Measurements from ENCODE around the gene KIAA1210. TPM values are rescaled to one million over a fixed set of nuclear protein-coding genes. Genes with fewer than 3 reads are reported as not detected.

KIAA1210 gene
- total RNA-seq (not detected), total RNA-seq (0 to 0.07 (median 0) reads per million in 29 experiments)
- not detected for total RNA-seq (2013)

DNA sequence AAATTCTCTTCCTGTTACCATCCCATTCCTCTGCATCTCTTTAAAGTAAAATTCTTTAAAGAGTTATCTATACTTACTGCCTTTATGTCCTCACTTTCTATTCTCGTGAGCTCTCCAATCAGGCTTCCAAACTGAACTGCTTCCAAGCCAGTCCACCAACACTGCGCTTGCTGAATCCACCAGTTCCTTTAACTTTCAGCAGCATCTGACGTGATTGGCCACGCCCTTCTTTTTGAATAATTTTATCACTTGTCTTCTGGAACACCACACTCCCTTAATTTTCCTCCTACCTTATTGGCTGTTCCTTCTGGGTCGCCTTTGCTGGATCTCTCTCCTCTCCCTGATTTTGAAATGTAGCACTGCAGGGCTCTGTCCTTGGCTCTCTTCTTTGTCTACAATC is at the start of gene KIAA1210:
Gene KIAA1210, minus strand, starts transcription at position 163 of the 400 bp plus-strand sequence. CDS start 4,170 bp downstream, outside the sequence.
- H3K4me3 Mint-ChIP-seq, result no peak within 1 kb of the TSS
- no peak for DNase-seq
- no peaks in the 10 kb centered on the region for H3K36me3 Mint-ChIP-seq
- H3K27me3 Mint-ChIP-seq, result peaks cover 5 to 17% of the 10 kb centered on the region in 2 donors
- no peaks in the 10 kb centered on the region for H3K9me3 ChIP-seq
- WGBS (ENCODE audit: insufficient coverage), result 80% methylated on average over 1 of the region's 5 CpGs
- no peak within 1 kb of the TSS for H3K4me3 ChIP-seq (ENCODE audit: control insufficient read depth in 1 of 2, extremely low read depth in 1 of 2, low read length in 1 of 2)
- H3K4me1 Mint-ChIP-seq, result no peaks in the 10 kb centered on the region
- POLR2A ChIA-PET, result no interaction called here
- CTCF ChIA-PET, result no interaction called here
- no peak for ATAC-seq (replicated peaks in 1 of 4)
- no peaks in the 10 kb centered on the region for H3K9me3 Mint-ChIP-seq
- no peak within 1 kb of the TSS for H3K27ac ChIP-seq (ENCODE audit: low read length)
- H3K27ac Mint-ChIP-seq, result no peak within 1 kb of the TSS
- H3K4me1 ChIP-seq (ENCODE audit: control insufficient read depth in 1 of 2, extremely low read depth in 1 of 2, insufficient read depth in 2 of 2, low read length in 2 of 2), result no peaks in the 10 kb centered on the region
- H3K27me3 ChIP-seq (replicated peaks in 1 of 2; ENCODE audit: control insufficient read depth in 2 of 2, extremely low read depth in 1 of 2, insufficient read depth in 2 of 2, low read length in 1 of 2), result no peaks in the 10 kb centered on the region
- H3K36me3 ChIP-seq (ENCODE audit: control insufficient read depth in 2 of 2, extremely low read depth in 1 of 2, insufficient read depth in 1 of 2, low read length in 1 of 2), result no peaks in the 10 kb centered on the region

DNA sequence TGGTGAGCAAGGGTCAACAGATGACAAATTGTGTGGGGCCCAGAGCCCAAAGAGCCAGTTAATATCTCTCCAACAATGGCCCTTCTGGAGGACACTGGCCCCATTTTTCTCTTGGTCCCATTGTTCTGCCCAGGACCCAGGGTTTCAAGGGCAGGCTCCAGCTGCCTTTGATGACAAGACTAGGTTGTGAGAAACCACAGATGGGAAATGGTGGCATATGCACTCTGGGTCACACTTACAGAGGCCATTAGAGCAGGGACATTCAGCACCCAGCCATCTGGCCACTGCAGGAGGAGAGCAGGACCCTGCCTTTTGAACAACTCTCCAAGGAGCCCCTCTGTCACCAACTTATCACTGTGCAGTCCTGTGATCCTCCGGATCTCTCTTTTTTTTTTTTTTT is 49.7 kb upstream of the KIAA1210 start:
- H3K4me3 ChIP-seq (ENCODE audit: control insufficient read depth in 1 of 2, extremely low read depth in 1 of 2, low read length in 1 of 2), result no peak overlapping the region
- no peaks in the 10 kb centered on the region for H3K27me3 ChIP-seq (replicated peaks in 1 of 2; ENCODE audit: control insufficient read depth in 2 of 2, extremely low read depth in 1 of 2, insufficient read depth in 2 of 2, low read length in 1 of 2)
- H3K9me3 ChIP-seq, result no peaks in the 10 kb centered on the region
- Mint-ChIP-seq H3K9me3 (no peaks in the 10 kb centered on the region), H3K36me3 (no peaks in the 10 kb centered on the region), H3K27ac (no peak overlapping the region), H3K27me3 (peaks cover 0 to 11% of the 10 kb centered on the region in 2 donors), H3K4me3 (no peak overlapping the region), H3K4me1 (no peaks in the 10 kb centered on the region)
- no CpG with 5 or more reads among the region's 1 CpG for WGBS (ENCODE audit: insufficient coverage)
- ChIA-PET POLR2A (no interaction called here), CTCF (no interaction called here)
- no peak overlapping the region for H3K27ac ChIP-seq (ENCODE audit: low read length)
- no peaks in the 10 kb centered on the region for H3K4me1 ChIP-seq (ENCODE audit: control insufficient read depth in 1 of 2, extremely low read depth in 1 of 2, insufficient read depth in 2 of 2, low read length in 2 of 2)
- ATAC-seq (replicated peaks in 1 of 4), result no peak
- no peak for DNase-seq
- no peaks in the 10 kb centered on the region for H3K36me3 ChIP-seq (ENCODE audit: control insufficient read depth in 2 of 2, extremely low read depth in 1 of 2, insufficient read depth in 1 of 2, low read length in 1 of 2)

DNA sequence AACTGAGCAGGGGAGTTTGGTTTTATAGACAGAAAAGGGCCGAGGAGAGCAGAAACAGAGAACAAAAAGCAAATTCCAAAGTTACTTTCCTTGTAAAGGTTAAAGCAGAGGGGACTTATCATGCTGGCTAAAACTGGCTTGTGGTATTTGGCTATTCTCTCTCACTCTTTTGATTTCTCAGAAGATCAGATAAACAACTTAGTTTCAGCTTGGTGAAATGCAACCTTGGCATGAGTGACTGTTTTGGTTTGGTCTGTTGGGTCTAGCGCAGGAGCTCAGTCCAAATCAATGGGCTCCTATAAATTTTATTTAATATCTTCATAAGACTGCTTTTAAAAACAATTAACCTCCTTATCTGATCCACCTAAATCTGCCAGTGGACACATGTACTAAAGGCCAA is 47.3 kb upstream of the KIAA1210 start:
- H3K27me3 Mint-ChIP-seq, result peaks cover 0 to 7% of the 10 kb centered on the region in 2 donors
- H3K4me3 ChIP-seq (ENCODE audit: control insufficient read depth in 1 of 2, extremely low read depth in 1 of 2, low read length in 1 of 2), result no peak overlapping the region
- no peaks in the 10 kb centered on the region for H3K4me1 Mint-ChIP-seq
- H3K9me3 ChIP-seq, result no peaks in the 10 kb centered on the region
- H3K27me3 ChIP-seq (replicated peaks in 1 of 2; ENCODE audit: control insufficient read depth in 2 of 2, extremely low read depth in 1 of 2, insufficient read depth in 2 of 2, low read length in 1 of 2), result no peaks in the 10 kb centered on the region
- H3K27ac ChIP-seq (ENCODE audit: low read length), result no peak overlapping the region
- ATAC-seq (replicated peaks in 1 of 4) (no peak), DNase-seq (no peak)
- H3K4me3 Mint-ChIP-seq, result no peak overlapping the region
- no CpG with 5 or more reads among the region's 2 CpGs for WGBS (ENCODE audit: insufficient coverage)
- H3K4me1 ChIP-seq (ENCODE audit: control insufficient read depth in 1 of 2, extremely low read depth in 1 of 2, insufficient read depth in 2 of 2, low read length in 2 of 2), result no peaks in the 10 kb centered on the region
- H3K27ac Mint-ChIP-seq, result no peak overlapping the region
- H3K36me3 ChIP-seq (ENCODE audit: control insufficient read depth in 2 of 2, extremely low read depth in 1 of 2, insufficient read depth in 1 of 2, low read length in 1 of 2), result no peaks in the 10 kb centered on the region
- ChIA-PET CTCF (no interaction called here), POLR2A (no interaction called here)
- H3K9me3 Mint-ChIP-seq, result no peaks in the 10 kb centered on the region
- no peaks in the 10 kb centered on the region for H3K36me3 Mint-ChIP-seq

DNA sequence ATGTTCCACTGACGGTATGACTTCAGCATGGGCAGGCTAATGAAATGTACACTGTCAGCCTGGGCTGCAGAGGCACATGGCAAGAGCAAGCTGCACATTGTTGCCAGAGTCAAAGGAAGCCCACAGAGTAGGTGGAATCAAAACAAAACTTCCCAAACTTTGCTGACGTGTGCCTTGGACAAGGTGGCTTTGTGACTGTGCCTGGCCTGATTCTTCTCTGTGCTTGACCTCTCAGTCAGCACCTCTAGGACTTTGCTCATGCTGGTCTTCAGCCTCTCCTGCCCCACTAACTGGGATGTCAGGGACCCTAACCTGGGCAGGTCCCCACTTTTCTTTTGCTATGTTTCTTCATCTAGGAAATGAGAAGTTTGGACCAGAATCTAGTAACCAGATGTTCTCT is 40.5 kb upstream of the KIAA1210 start:
- no peaks in the 10 kb centered on the region for H3K4me1 ChIP-seq (ENCODE audit: control insufficient read depth in 1 of 2, extremely low read depth in 1 of 2, insufficient read depth in 2 of 2, low read length in 2 of 2)
- H3K27me3 ChIP-seq (replicated peaks in 1 of 2; ENCODE audit: control insufficient read depth in 2 of 2, extremely low read depth in 1 of 2, insufficient read depth in 2 of 2, low read length in 1 of 2), result no peaks in the 10 kb centered on the region
- no peak for DNase-seq
- no peak overlapping the region for H3K27ac ChIP-seq (ENCODE audit: low read length)
- no peaks in the 10 kb centered on the region for H3K36me3 ChIP-seq (ENCODE audit: control insufficient read depth in 2 of 2, extremely low read depth in 1 of 2, insufficient read depth in 1 of 2, low read length in 1 of 2)
- H3K4me3 Mint-ChIP-seq, result no peak overlapping the region
- ChIA-PET CTCF (no interaction called here), POLR2A (no interaction called here)
- no CpG with 5 or more reads among the region's 2 CpGs for WGBS (ENCODE audit: insufficient coverage)
- no peaks in the 10 kb centered on the region for H3K4me1 Mint-ChIP-seq
- no peak for ATAC-seq (replicated peaks in 1 of 4)
- no peaks in the 10 kb centered on the region for H3K36me3 Mint-ChIP-seq
- H3K9me3 Mint-ChIP-seq, result no peaks in the 10 kb centered on the region
- no peak overlapping the region for H3K27ac Mint-ChIP-seq
- no peak overlapping the region for H3K4me3 ChIP-seq (ENCODE audit: control insufficient read depth in 1 of 2, extremely low read depth in 1 of 2, low read length in 1 of 2)
- H3K9me3 ChIP-seq, result no peaks in the 10 kb centered on the region
- peaks cover 0 to 14% of the 10 kb centered on the region in 2 donors for H3K27me3 Mint-ChIP-seq

DNA sequence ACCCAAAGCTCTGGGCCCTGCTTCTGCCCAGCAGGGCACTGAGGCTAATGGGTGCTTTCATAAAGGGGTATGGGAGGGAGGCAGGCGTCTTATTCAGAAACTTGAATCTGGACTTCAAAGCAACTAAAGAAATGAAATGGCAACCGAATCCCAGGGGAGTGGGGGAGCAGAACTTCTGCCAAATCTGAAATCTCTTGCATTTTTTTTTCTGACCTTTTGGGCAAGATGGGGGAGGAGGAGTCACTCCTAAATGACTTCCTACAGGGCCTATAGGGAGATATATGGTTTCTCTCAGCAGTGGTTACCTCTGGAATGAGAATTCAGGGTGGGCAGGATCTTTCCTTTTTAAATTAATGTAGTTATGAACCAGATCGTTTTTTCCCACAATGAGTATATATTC is 30.6 kb upstream of the KIAA1210 start:
- Histone ChIP-seq H3K4me3 (ENCODE audit: control insufficient read depth in 1 of 2, extremely low read depth in 1 of 2, low read length in 1 of 2) (no peak overlapping the region), H3K27me3 (replicated peaks in 1 of 2; ENCODE audit: control insufficient read depth in 2 of 2, extremely low read depth in 1 of 2, insufficient read depth in 2 of 2, low read length in 1 of 2) (peaks cover 0 to 5% of the 10 kb centered on the region in 2 experiments), H3K4me1 (ENCODE audit: control insufficient read depth in 1 of 2, extremely low read depth in 1 of 2, insufficient read depth in 2 of 2, low read length in 2 of 2) (no peaks in the 10 kb centered on the region), H3K36me3 (ENCODE audit: control insufficient read depth in 2 of 2, extremely low read depth in 1 of 2, insufficient read depth in 1 of 2, low read length in 1 of 2) (no peaks in the 10 kb centered on the region), H3K9me3 (no peaks in the 10 kb centered on the region), H3K27ac (ENCODE audit: low read length) (no peak overlapping the region)
- Mint-ChIP-seq H3K4me1 (no peaks in the 10 kb centered on the region), H3K27ac (no peak overlapping the region), H3K27me3 (peaks cover 16 to 60% of the 10 kb centered on the region in 2 donors), H3K9me3 (no peaks in the 10 kb centered on the region), H3K4me3 (no peak overlapping the region), H3K36me3 (no peaks in the 10 kb centered on the region)
- WGBS (ENCODE audit: insufficient coverage), result no CpG with 5 or more reads among the region's 3 CpGs
- no peak for DNase-seq
- ATAC-seq (replicated peaks in 1 of 4), result no peak
- CTCF ChIA-PET, result no interaction called here
- POLR2A ChIA-PET, result no interaction called here

DNA sequence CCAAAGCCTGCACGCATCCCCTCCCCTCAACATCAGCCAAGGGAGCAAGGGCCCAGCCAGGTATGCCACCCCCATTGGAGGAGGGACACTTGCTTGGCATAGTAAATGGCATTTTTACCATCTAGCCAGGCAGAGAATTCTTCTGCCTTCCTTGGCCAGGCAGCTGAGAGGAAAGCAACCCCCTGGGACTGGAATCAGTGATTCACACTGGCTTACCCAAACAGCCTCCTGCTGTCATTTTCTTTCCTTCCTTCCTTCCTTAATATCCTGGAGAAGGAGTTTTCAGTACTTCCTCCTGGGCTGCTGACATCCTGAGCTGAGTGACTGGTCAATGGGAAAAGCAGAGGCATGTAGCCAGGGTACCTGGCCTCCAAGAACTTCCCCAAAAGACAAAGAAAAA is 28.6 kb upstream of the KIAA1210 start:
- ChIA-PET CTCF (no interaction called here), POLR2A (no interaction called here)
- ATAC-seq (replicated peaks in 1 of 4) (no peak), DNase-seq (no peak)
- Histone ChIP-seq H3K9me3 (no peaks in the 10 kb centered on the region), H3K36me3 (ENCODE audit: control insufficient read depth in 2 of 2, extremely low read depth in 1 of 2, insufficient read depth in 1 of 2, low read length in 1 of 2) (no peaks in the 10 kb centered on the region), H3K4me1 (ENCODE audit: control insufficient read depth in 1 of 2, extremely low read depth in 1 of 2, insufficient read depth in 2 of 2, low read length in 2 of 2) (no peaks in the 10 kb centered on the region), H3K27ac (ENCODE audit: low read length) (no peak overlapping the region), H3K27me3 (replicated peaks in 1 of 2; ENCODE audit: control insufficient read depth in 2 of 2, extremely low read depth in 1 of 2, insufficient read depth in 2 of 2, low read length in 1 of 2) (peaks cover 0 to 3% of the 10 kb centered on the region in 2 experiments), H3K4me3 (ENCODE audit: control insufficient read depth in 1 of 2, extremely low read depth in 1 of 2, low read length in 1 of 2) (no peak overlapping the region)
- Mint-ChIP-seq H3K36me3 (no peaks in the 10 kb centered on the region), H3K4me1 (no peaks in the 10 kb centered on the region), H3K27ac (no peak overlapping the region), H3K9me3 (no peaks in the 10 kb centered on the region), H3K4me3 (no peak overlapping the region), H3K27me3 (peaks cover 13 to 54% of the 10 kb centered on the region in 2 donors)
- WGBS (ENCODE audit: insufficient coverage), result no CpG with 5 or more reads among the region's 1 CpG

DNA sequence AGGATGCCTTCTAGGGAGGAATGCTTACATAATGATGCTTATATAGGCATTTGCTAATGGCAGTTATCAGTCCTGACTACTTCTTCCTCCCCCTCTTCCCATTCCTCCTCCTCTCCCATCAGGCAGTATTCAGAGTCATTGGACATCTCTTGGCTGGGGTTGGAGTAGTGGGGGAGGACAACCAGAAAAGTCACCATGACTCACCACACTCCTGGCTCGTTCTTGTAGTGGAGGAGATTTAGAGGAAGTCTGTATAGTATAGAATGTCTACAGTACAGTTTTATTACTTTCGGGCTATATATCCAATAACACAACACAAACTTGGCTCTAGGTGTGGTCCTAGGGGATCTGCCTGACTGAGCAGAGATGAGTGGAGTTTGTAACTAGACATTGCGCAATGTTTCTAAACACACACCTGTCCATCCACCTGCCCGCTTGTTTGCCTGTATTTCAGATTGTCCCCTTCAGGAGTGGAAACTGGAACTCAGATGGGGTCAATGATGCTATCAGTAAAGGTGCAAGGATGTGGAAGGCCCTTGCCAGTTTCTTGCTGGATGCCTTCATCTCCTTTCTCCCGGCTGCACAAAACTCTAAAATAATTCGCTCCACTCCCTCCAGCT is 27.9 kb upstream of the KIAA1210 start:
- POLR2A ChIA-PET, result no interaction called here
- no peaks in the 10 kb centered on the region for H3K4me1 Mint-ChIP-seq

More for the DNA sequence above, 27.9 kb upstream of the KIAA1210 start:
- Histone ChIP-seq H3K9me3 (no peaks in the 10 kb centered on the region), H3K4me3 (ENCODE audit: control insufficient read depth in 1 of 2, extremely low read depth in 1 of 2, low read length in 1 of 2) (no peak overlapping the region), H3K36me3 (ENCODE audit: control insufficient read depth in 2 of 2, extremely low read depth in 1 of 2, insufficient read depth in 1 of 2, low read length in 1 of 2) (no peaks in the 10 kb centered on the region), H3K4me1 (ENCODE audit: control insufficient read depth in 1 of 2, extremely low read depth in 1 of 2, insufficient read depth in 2 of 2, low read length in 2 of 2) (no peaks in the 10 kb centered on the region), H3K27me3 (replicated peaks in 1 of 2; ENCODE audit: control insufficient read depth in 2 of 2, extremely low read depth in 1 of 2, insufficient read depth in 2 of 2, low read length in 1 of 2) (peaks cover 0 to 3% of the 10 kb centered on the region in 2 experiments), H3K27ac (ENCODE audit: low read length) (no peak overlapping the region)
- ATAC-seq (replicated peaks in 1 of 4) (no peak), DNase-seq (no peak)
- WGBS (ENCODE audit: insufficient coverage), result no CpG with 5 or more reads among the region's 6 CpGs
- no peaks in the 10 kb centered on the region for H3K9me3 Mint-ChIP-seq
- no peaks in the 10 kb centered on the region for H3K36me3 Mint-ChIP-seq
- H3K27me3 Mint-ChIP-seq, result peaks cover 13 to 51% of the 10 kb centered on the region in 2 donors
- CTCF ChIA-PET, result no interaction called here
- H3K27ac Mint-ChIP-seq, result no peak overlapping the region
- H3K4me3 Mint-ChIP-seq, result no peak overlapping the region
